Effector CD8-positive, alpha-beta T cell (primary cell): Measurements from ENCODE around the gene FAM20A.
"Not testable (repeated sequence)": the region's sequence is repeated elsewhere in the genome, so short reads cannot be mapped to it uniquely, and the experiment has no call there.

Source experiments
- DNase-seq: peaks from one replicate; lab custom pipeline; 2025; lab: John Stamatoyannopoulos, UW

FAM20A gene

GRCh38 chr17:68492394-68493054 lies 108.6 kb downstream of the FAM20A start:
- DNase-seq, result not testable (repeated sequence)

GRCh38 chr17:68491381-68492231 lies 109.6 kb downstream of the FAM20A start:
- DNase-seq, result no peak

GRCh38 chr17:68489919-68490318 lies 111.2 kb downstream of the FAM20A start:
- no peak for DNase-seq
